ENCODE measurements around the gene RDX. TPM values are rescaled to one million over a fixed set of nuclear protein-coding genes. Genes with fewer than 3 reads are reported as not detected.

Gene RDX
- total and polyA plus RNA-seq, 2 of the 8 experiments (the other 6 are each of a cell fraction or from before 2014, with no cell fraction given) = 27.4 to 100 TPM

GRCh38 chr11:110262072-110262403 is 34.4 kb downstream of the RDX start:
- no peak overlapping the region for H3K4ac ChIP-seq (replicated peaks; ENCODE audit: insufficient read length, low read depth, low read length)
- H3K9ac ChIP-seq (replicated peaks in 1 of 4; ENCODE audit: extremely low read depth in 1 of 4, low read depth in 3 of 4, low read length in 3 of 4) = no peak overlapping the region
- ChIA-PET POLR2A (ENCODE audit: partially characterized antibody) (no interaction called here), CTCF (ENCODE audit: partially characterized antibody) (no interaction called here)
- H3K79me1 ChIP-seq (ENCODE audit: low read depth, low read length) = no peaks in the 10 kb centered on the region; the same call in 1 of the 2 replicates
- H3K23ac ChIP-seq (ENCODE audit: insufficient read length) = no peak overlapping the region
- no peaks in the 10 kb centered on the region for H3K27me3 ChIP-seq (replicated peaks in 1 of 4; ENCODE audit: control insufficient read depth in 3 of 4, extremely low read depth in 1 of 4, insufficient read depth in 3 of 4, low read length in 3 of 4)
- H3K14ac ChIP-seq (ENCODE audit: insufficient read length) = no peak overlapping the region
- WGBS, 2 experiments (ENCODE audit: extremely low coverage in 1 of 2, insufficient coverage in 1 of 2, insufficient read length in 1 of 2, insufficient replicate concordance in 2 of 2, low coverage in 1 of 2, low lambda C conversion rate in 2 of 2, missing lambda C conversion rate in 1 of 2) = 90% methylated on average over 6 of the region's 6 CpGs; no CpG with 5 or more reads in 1 of the 2 experiments
- H3K18ac ChIP-seq (ENCODE audit: extremely low read depth, low read length) = no peak overlapping the region
- no peaks in the 10 kb centered on the region for H3K4me1 ChIP-seq (replicated peaks in 1 of 4; ENCODE audit: control insufficient read depth in 3 of 4, insufficient read depth in 4 of 4, low read length in 3 of 4)
- H3K56ac ChIP-seq (replicated peaks; ENCODE audit: insufficient read length, low read depth, low read length) = no peak overlapping the region
- FAIRE-seq (no peak), DNase-seq (ENCODE audit: low read depth in 1 of 2, low spot score in 2 of 2) (no peak)
- no peak overlapping the region for H4K8ac ChIP-seq (ENCODE audit: extremely low read depth, insufficient read depth, low read length)
- H2BK20ac ChIP-seq (ENCODE audit: low read length) = no peak overlapping the region
- H2BK120ac ChIP-seq (replicated peaks; ENCODE audit: low read depth, low read length) = no peak overlapping the region
- H2BK5ac ChIP-seq (ENCODE audit: low read depth, low read length) = no peak overlapping the region
- no peak overlapping the region for H3K27ac ChIP-seq (ENCODE audit: low read depth, low read length)
- H3K4me3 ChIP-seq (ENCODE audit: extremely low read depth in 1 of 4, insufficient read depth in 2 of 4, low read depth in 3 of 4, low read length in 4 of 4) = no peak overlapping the region
- no peaks in the 10 kb centered on the region for H3K9me3 ChIP-seq (ENCODE audit: insufficient read depth in 2 of 2, low read depth in 1 of 2, low read length in 1 of 2)
- H2BK12ac ChIP-seq (ENCODE audit: low read depth, low read length) = no peak overlapping the region
- H2BK15ac ChIP-seq (ENCODE audit: low read length) = no peak overlapping the region
- no peak overlapping the region for H4K5ac ChIP-seq (ENCODE audit: insufficient read length, low read depth, low read length)
- peaks cover 0 to 45% (median 15%) of the 10 kb centered on the region in 4 experiments; a peak in 6 of 8 replicates for H3K36me3 ChIP-seq (ENCODE audit: control insufficient read depth in 2 of 4, insufficient read depth in 4 of 4, low read length in 3 of 4)
- H4K20me1 ChIP-seq (replicated peaks in 1 of 2; ENCODE audit: control insufficient read depth in 1 of 2, insufficient read depth in 2 of 2, low read length in 2 of 2) = peaks cover 1 to 5% of the 10 kb centered on the region in 2 experiments
- H3K79me2 ChIP-seq (ENCODE audit: control insufficient read depth in 1 of 2, insufficient read depth in 2 of 2, low read length in 2 of 2) = peaks cover 0 to 8% of the 10 kb centered on the region in 2 experiments; a peak in 2 of 4 replicates
- H2AK5ac ChIP-seq (ENCODE audit: low read depth, low read length) = no peak overlapping the region
- H3K4me2 ChIP-seq (ENCODE audit: insufficient read depth in 1 of 2, low read depth in 2 of 2, low read length in 2 of 2) = no peak overlapping the region
- H2AFZ ChIP-seq (ENCODE audit: low read length) = no peak overlapping the region
- H3K23me2 ChIP-seq (ENCODE audit: low read depth, low read length) = no peaks in the 10 kb centered on the region
- no peak overlapping the region for H4K91ac ChIP-seq (replicated peaks; ENCODE audit: insufficient read length, low read length)
- TF ChIP-seq CHD7 (IDR thresholded peaks at IDR 0.05; ENCODE audit: insufficient replicate concordance, low read length) = no peak

Measured in H1 (cell line).